Gastrocnemius medialis (tissue), 4 donors: ENCODE measurements around the gene PTPRM.

Experiments used
- POLR2A ChIP-seq, 2 donors: fragments of 450-650 bp; IDR thresholded peaks; one replicate each; pipeline ENCODE4 v1.6.1; 2017; ENCODE audit warnings: antibody characterized with exemption in 2 of 2, mild to moderate bottlenecking in 2 of 2, moderate library complexity in 2 of 2
- TF ChIP-seq, protein P1 (sequence below), 5 experiments: fragments of 450-650 bp in 3 of 5; fragments of 200-600 bp in 2 of 5; sonication (generic) in 2 of 5; IDR thresholded peaks in 4 of 5; conservative IDR thresholded peaks in 1 of 5; 1 replicate in 4 of 5; 2 replicates in 1 of 5; pipeline ENCODE4 v1.5.1; 2016 to 2019; ENCODE audit warnings: antibody characterized with exemption in 5 of 5, mild to moderate bottlenecking in 3 of 5, moderate library complexity in 3 of 5

DNA sequence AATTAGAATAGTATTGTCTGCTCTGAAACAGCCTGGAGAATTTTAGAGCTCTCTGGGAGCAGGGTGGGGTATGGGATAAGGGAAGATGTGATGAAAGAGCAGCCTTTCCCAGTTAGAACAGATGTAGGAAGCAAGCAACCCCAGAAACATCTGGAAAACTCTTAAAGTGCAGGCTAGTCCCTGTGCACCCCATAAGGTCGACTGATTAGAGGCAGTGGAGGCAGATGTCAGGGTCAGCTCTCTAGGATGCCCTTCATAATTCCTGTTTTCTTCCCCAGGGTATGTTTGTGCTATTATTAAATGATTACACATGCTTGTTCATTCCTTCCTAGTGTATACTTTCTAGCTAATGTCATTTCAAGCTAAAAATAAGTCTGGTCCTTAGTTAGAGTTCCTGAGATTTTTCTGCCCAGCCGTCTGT lies 41.7 kb downstream of the PTPRM start:
- TF ChIP-seq, protein P1, sequence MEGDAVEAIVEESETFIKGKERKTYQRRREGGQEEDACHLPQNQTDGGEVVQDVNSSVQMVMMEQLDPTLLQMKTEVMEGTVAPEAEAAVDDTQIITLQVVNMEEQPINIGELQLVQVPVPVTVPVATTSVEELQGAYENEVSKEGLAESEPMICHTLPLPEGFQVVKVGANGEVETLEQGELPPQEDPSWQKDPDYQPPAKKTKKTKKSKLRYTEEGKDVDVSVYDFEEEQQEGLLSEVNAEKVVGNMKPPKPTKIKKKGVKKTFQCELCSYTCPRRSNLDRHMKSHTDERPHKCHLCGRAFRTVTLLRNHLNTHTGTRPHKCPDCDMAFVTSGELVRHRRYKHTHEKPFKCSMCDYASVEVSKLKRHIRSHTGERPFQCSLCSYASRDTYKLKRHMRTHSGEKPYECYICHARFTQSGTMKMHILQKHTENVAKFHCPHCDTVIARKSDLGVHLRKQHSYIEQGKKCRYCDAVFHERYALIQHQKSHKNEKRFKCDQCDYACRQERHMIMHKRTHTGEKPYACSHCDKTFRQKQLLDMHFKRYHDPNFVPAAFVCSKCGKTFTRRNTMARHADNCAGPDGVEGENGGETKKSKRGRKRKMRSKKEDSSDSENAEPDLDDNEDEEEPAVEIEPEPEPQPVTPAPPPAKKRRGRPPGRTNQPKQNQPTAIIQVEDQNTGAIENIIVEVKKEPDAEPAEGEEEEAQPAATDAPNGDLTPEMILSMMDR (IDR thresholded peaks at IDR 0.05 in 4 of 5, conservative IDR thresholded peaks at IDR 0.05 in 1 of 5) = no peak
- TF ChIP-seq POLR2A (IDR thresholded peaks at IDR 0.05) = no peak
